HEK293 (cell line): ENCODE data around the gene STK40.

Experiments used
- HOXA7 ChIP-seq: sonication (generic); formaldehyde crosslinking; IDR thresholded peaks from 2 replicates; pipeline ENCODE4 v1.8.1; 2022; ENCODE audit warnings: missing genetic modification reagents, borderline replicate concordance
- REPIN1 ChIP-seq: fragments of 450-650 bp; formaldehyde crosslinking; IDR thresholded peaks from 2 replicates; pipeline ENCODE4 v1.5.1; 2017; ENCODE audit warnings: missing biosample characterization, missing genetic modification characterization, low read depth
- SETDB1 ChIP-seq: IDR thresholded peaks from one replicate; pipeline ENCODE4 v1.6.1; 2017; ENCODE audit warnings: mild to moderate bottlenecking, low read length, moderate library complexity, mixed read lengths; ENCODE audit not compliant: insufficient read length
- YY1 ChIP-seq: fragments of 450-650 bp; formaldehyde crosslinking; IDR thresholded peaks from 2 replicates; pipeline ENCODE4 v1.5.1; 2018; ENCODE audit warnings: missing biosample characterization, missing genetic modification characterization
- ZFP69B ChIP-seq: fragments of 450-650 bp; formaldehyde crosslinking; IDR thresholded peaks from 2 replicates; pipeline ENCODE4 v1.5.1; 2016; ENCODE audit warnings: missing biosample characterization, missing genetic modification characterization
- ZNF274 ChIP-seq, 2 experiments: fragments of 200-500 bp in 1 of 2; fragments of 450-650 bp in 1 of 2; sonication (Bioruptor generic) in 1 of 2; formaldehyde crosslinking in 1 of 2; IDR thresholded peaks; 2 replicates each; pipeline versions ENCODE4 v1.5.1 to v1.6.1; 2014 to 2016; ENCODE audit warnings: borderline replicate concordance in 1 of 2, inconsistent platforms in 1 of 2, low read length in 1 of 2, missing biosample characterization in 1 of 2, missing genetic modification characterization in 1 of 2
- ZNF350 ChIP-seq: fragments of 450-650 bp; formaldehyde crosslinking; IDR thresholded peaks from 2 replicates; pipeline ENCODE4 v1.5.0; 2017; ENCODE audit warnings: missing biosample characterization, mild to moderate bottlenecking, missing genetic modification characterization
- ZNF362 ChIP-seq: fragments of 450-650 bp; formaldehyde crosslinking; IDR thresholded peaks from 2 replicates; pipeline ENCODE4 v1.5.1; 2016; ENCODE audit warnings: missing biosample characterization, missing genetic modification characterization
- ZNF558 ChIP-seq: fragments of 450-650 bp; formaldehyde crosslinking; IDR thresholded peaks from 2 replicates; pipeline ENCODE4 v1.5.1; 2016; ENCODE audit warnings: missing biosample characterization, missing genetic modification characterization
- ZNF585B ChIP-seq: fragments of 450-650 bp; formaldehyde crosslinking; IDR thresholded peaks from 2 replicates; pipeline ENCODE4 v1.5.1; 2016; ENCODE audit warnings: missing biosample characterization, missing genetic modification characterization
- ZNF626 ChIP-seq: fragments of 450-650 bp; sonication (Bioruptor Pico); formaldehyde crosslinking; IDR thresholded peaks from 2 replicates; pipeline ENCODE4 v1.5.1; 2018; ENCODE audit warnings: missing biosample characterization, missing genetic modification characterization, inconsistent platforms
- TF ChIP-seq, protein P1 (sequence below): fragments of 450-650 bp; formaldehyde crosslinking; IDR thresholded peaks from 2 replicates; pipeline ENCODE4 v1.5.1; 2016; ENCODE audit warnings: missing biosample characterization, missing genetic modification characterization, borderline replicate concordance
- TF ChIP-seq, protein P2 (sequence below): fragments of 450-650 bp; formaldehyde crosslinking; IDR thresholded peaks from 2 replicates; pipeline ENCODE4 v1.5.1; 2016; ENCODE audit warnings: missing biosample characterization, missing genetic modification characterization
- TF ChIP-seq, protein P3 (sequence below): IDR thresholded peaks from 2 replicates; pipeline ENCODE4 v1.6.1; 2011; ENCODE audit warnings: mild to moderate bottlenecking, low read depth, low read length, borderline replicate concordance

DNA sequence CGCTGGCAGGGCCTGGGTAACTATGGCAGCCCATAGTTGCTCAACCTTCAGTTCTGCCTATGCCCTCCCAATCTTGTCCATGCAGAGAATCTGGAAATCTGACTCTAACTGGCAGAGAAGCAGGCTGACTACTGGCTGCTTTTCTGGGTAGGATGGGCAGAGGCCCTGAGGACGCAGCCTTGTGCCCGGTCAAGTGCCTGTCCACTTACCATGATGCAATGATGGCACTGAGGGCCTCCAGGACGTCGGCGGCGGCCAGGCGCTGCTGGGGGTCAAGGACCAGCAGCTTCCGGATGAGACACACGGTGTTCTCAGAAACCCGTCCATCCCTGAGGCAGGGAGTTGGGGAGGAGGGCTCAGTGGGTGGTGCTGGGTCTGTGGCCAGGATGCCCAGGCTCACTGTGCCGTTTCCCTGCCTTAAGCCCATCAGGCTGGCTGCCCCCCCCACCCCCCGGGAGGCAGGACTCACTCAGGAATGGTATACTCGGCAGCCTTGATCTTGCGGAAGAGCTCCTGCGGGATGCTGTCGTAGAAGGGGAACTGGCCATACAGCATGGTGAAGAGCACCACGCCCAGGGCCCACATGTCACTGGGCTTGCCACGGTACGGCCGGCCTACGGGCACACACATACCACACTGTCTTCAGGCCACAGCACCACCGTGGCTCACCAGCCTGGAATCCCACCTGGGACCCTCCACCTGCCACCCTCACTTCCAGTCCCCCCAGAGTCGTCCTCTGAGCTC lies 41.9 kb downstream of the STK40 start:
- TF ChIP-seq, protein P1, sequence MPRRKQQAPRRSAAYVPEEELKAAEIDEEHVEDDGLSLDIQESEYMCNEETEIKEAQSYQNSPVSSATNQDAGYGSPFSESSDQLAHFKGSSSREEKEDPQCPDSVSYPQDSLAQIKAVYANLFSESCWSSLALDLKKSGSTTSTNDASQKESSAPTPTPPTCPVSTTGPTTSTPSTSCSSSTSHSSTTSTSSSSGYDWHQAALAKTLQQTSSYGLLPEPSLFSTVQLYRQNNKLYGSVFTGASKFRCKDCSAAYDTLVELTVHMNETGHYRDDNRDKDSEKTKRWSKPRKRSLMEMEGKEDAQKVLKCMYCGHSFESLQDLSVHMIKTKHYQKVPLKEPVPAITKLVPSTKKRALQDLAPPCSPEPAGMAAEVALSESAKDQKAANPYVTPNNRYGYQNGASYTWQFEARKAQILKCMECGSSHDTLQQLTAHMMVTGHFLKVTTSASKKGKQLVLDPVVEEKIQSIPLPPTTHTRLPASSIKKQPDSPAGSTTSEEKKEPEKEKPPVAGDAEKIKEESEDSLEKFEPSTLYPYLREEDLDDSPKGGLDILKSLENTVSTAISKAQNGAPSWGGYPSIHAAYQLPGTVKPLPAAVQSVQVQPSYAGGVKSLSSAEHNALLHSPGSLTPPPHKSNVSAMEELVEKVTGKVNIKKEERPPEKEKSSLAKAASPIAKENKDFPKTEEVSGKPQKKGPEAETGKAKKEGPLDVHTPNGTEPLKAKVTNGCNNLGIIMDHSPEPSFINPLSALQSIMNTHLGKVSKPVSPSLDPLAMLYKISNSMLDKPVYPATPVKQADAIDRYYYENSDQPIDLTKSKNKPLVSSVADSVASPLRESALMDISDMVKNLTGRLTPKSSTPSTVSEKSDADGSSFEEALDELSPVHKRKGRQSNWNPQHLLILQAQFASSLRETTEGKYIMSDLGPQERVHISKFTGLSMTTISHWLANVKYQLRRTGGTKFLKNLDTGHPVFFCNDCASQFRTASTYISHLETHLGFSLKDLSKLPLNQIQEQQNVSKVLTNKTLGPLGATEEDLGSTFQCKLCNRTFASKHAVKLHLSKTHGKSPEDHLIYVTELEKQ = no peak
- no peak for TF ChIP-seq SETDB1
- TF ChIP-seq, protein P2, sequence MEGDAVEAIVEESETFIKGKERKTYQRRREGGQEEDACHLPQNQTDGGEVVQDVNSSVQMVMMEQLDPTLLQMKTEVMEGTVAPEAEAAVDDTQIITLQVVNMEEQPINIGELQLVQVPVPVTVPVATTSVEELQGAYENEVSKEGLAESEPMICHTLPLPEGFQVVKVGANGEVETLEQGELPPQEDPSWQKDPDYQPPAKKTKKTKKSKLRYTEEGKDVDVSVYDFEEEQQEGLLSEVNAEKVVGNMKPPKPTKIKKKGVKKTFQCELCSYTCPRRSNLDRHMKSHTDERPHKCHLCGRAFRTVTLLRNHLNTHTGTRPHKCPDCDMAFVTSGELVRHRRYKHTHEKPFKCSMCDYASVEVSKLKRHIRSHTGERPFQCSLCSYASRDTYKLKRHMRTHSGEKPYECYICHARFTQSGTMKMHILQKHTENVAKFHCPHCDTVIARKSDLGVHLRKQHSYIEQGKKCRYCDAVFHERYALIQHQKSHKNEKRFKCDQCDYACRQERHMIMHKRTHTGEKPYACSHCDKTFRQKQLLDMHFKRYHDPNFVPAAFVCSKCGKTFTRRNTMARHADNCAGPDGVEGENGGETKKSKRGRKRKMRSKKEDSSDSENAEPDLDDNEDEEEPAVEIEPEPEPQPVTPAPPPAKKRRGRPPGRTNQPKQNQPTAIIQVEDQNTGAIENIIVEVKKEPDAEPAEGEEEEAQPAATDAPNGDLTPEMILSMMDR (tag by site-specific recombination) = no peak
- no peak for TF ChIP-seq ZNF558 (tag by site-specific recombination)
- TF ChIP-seq ZFP69B (tag by site-specific recombination) = no peak
- TF ChIP-seq ZNF362 (tag by site-specific recombination) = no peak
- no peak for TF ChIP-seq REPIN1
- no peak for TF ChIP-seq ZNF350
- no peak for TF ChIP-seq YY1
- TF ChIP-seq ZNF585B (tag by site-specific recombination) = no peak
- no peak for TF ChIP-seq ZNF274 (IDR thresholded peaks at IDR 0.05; ENCODE audit: low read length)
- no peak for TF ChIP-seq ZNF274 (tag by site-specific recombination; IDR thresholded peaks at IDR 0.05; ENCODE audit: borderline replicate concordance)
- TF ChIP-seq ZNF626 (tag by site-specific recombination) = no peak
- TF ChIP-seq, protein P3, sequence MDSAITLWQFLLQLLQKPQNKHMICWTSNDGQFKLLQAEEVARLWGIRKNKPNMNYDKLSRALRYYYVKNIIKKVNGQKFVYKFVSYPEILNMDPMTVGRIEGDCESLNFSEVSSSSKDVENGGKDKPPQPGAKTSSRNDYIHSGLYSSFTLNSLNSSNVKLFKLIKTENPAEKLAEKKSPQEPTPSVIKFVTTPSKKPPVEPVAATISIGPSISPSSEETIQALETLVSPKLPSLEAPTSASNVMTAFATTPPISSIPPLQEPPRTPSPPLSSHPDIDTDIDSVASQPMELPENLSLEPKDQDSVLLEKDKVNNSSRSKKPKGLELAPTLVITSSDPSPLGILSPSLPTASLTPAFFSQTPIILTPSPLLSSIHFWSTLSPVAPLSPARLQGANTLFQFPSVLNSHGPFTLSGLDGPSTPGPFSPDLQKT = no peak
- TF ChIP-seq HOXA7 (CRISPR knock-in tag) = no peak
